H1 (cell line): ENCODE results near the gene CD52. TPM values are rescaled to one million over a fixed set of nuclear protein-coding genes. Genes with fewer than 3 reads are reported as not detected.

Source experiments
- CTCF ChIA-PET: fragments of 300-600 bp; sonication (Branson Sonifier 250); formaldehyde crosslinking; loops from one replicate; lab custom pipeline; 2021; ENCODE audit not compliant: partially characterized antibody; lab: Charles Lee
- POLR2A ChIA-PET: fragments of 300-600 bp; sonication (Branson Sonifier 250); formaldehyde crosslinking; loops from one replicate; lab custom pipeline; 2021; ENCODE audit warnings: inconsistent platforms; ENCODE audit not compliant: partially characterized antibody; lab: Charles Lee
- DNase-seq, 2 experiments: peaks; one replicate each; pipeline versions ENCODE4 v3.0.0 to v3.0.0-alpha.2; 2010 to 2022; ENCODE audit warnings: low spot score in 2 of 2, low read depth in 1 of 2, mixed read lengths in 1 of 2
- FAIRE-seq: peaks from 2 replicates; lab custom pipeline; 2011; peaks lifted over from hg19 to GRCh38; lab: Jason Lieb, UNC
- H2AFZ ChIP-seq: 2 replicates; pipeline ENCODE4 v1.8.1; 2012; ENCODE audit warnings: low read length, inconsistent platforms
- H2AK5ac ChIP-seq: 2 replicates; pipeline ENCODE4 v1.6.1; 2013; ENCODE audit warnings: low read depth, low read length
- H2BK120ac ChIP-seq: replicated peaks from 2 replicates; pipeline ENCODE3; 2013; ENCODE audit warnings: low read depth, low read length, inconsistent platforms
- H2BK12ac ChIP-seq: 2 replicates; pipeline ENCODE4 v1.6.1; 2013; ENCODE audit warnings: low read depth, low read length
- H2BK15ac ChIP-seq: 2 replicates; pipeline ENCODE4 v1.6.1; 2013; ENCODE audit warnings: low read length
- H2BK20ac ChIP-seq: 2 replicates; pipeline ENCODE4 v1.6.1; 2013; ENCODE audit warnings: low read length
- H2BK5ac ChIP-seq: 2 replicates; pipeline ENCODE4 v1.6.1; 2013; ENCODE audit warnings: low read depth, low read length
- H3K14ac ChIP-seq: 2 replicates; pipeline ENCODE4 v1.6.1; 2013; ENCODE audit warnings: inconsistent platforms; ENCODE audit not compliant: insufficient read length
- H3K18ac ChIP-seq: 2 replicates; pipeline ENCODE4 v1.6.1; 2013; ENCODE audit warnings: low read length; ENCODE audit errors: extremely low read depth
- H3K23ac ChIP-seq: 2 replicates; pipeline ENCODE4 v1.6.1; 2013; ENCODE audit warnings: inconsistent platforms; ENCODE audit not compliant: insufficient read length
- H3K23me2 ChIP-seq: 2 replicates; pipeline ENCODE4 v1.6.1; 2013; ENCODE audit warnings: low read depth, low read length
- H3K27ac ChIP-seq: 2 replicates; pipeline ENCODE4 v1.6.1; 2011; ENCODE audit warnings: low read depth, low read length, inconsistent platforms
- H3K27me3 ChIP-seq, 4 experiments: replicated peaks in 1 of 4; 1 replicate in 1 of 4; 2 replicates in 3 of 4; pipeline versions ENCODE4 v1.6.1 to v1.8.1; 2011 to 2013; ENCODE audit warnings: low read length in 3 of 4, mild to moderate bottlenecking in 3 of 4, inconsistent platforms in 2 of 4, mixed read lengths in 2 of 4, moderate library complexity in 1 of 4; ENCODE audit not compliant: control insufficient read depth in 3 of 4, insufficient read depth in 3 of 4; ENCODE audit errors: extremely low read depth in 1 of 4
- H3K36me3 ChIP-seq, 4 experiments: 2 replicates each; pipeline versions ENCODE4 v1.6.1 to v1.8.1; 2011 to 2013; ENCODE audit warnings: mild to moderate bottlenecking in 4 of 4, low read length in 3 of 4, moderate library complexity in 2 of 4, control low read depth in 1 of 4, inconsistent platforms in 1 of 4; ENCODE audit not compliant: insufficient read depth in 4 of 4, control insufficient read depth in 2 of 4
- H3K4ac ChIP-seq: replicated peaks from 2 replicates; pipeline ENCODE3; 2013; ENCODE audit warnings: low read length, low read depth, mixed read lengths, inconsistent platforms; ENCODE audit not compliant: insufficient read length
- H3K4me1 ChIP-seq, 4 experiments: replicated peaks in 1 of 4; 1 replicate in 1 of 4; 2 replicates in 3 of 4; pipeline versions ENCODE4 v1.6.1 to v1.8.1; 2011 to 2013; ENCODE audit warnings: low read length in 3 of 4, inconsistent platforms in 2 of 4, mixed read lengths in 1 of 4; ENCODE audit not compliant: insufficient read depth in 4 of 4, control insufficient read depth in 3 of 4
- H3K4me2 ChIP-seq, 2 experiments: 2 replicates each; pipeline versions ENCODE4 v1.6.1 to v1.8.1; 2011 to 2013; ENCODE audit warnings: low read depth in 2 of 2, low read length in 2 of 2, control low read depth in 1 of 2, inconsistent platforms in 1 of 2, mild to moderate bottlenecking in 1 of 2; ENCODE audit not compliant: insufficient read depth in 1 of 2
- H3K4me3 ChIP-seq, 4 experiments: fragments of 200-600, 300-600 bp in 1 of 4; sonication (generic), shearing (Covaris generic), sonication (Bioruptor Twin) in 1 of 4; 2 replicates each; pipeline versions ENCODE4 v1.5.1 to v1.8.1; 2011 to 2016; ENCODE audit warnings: low read length in 4 of 4, low read depth in 3 of 4, control low read depth in 2 of 4, inconsistent platforms in 2 of 4, mild to moderate bottlenecking in 2 of 4, mixed read lengths in 1 of 4, moderate library complexity in 1 of 4; ENCODE audit not compliant: insufficient read depth in 2 of 4; ENCODE audit errors: extremely low read depth in 1 of 4
- H3K56ac ChIP-seq: replicated peaks from 2 replicates; pipeline ENCODE3; 2013; ENCODE audit warnings: low read depth, mild to moderate bottlenecking, mixed read lengths, low read length, inconsistent platforms; ENCODE audit not compliant: insufficient read length
- H3K79me1 ChIP-seq: 2 replicates; pipeline ENCODE4 v1.6.1; 2013; ENCODE audit warnings: low read depth, low read length, control low read depth
- H3K79me2 ChIP-seq, 2 experiments: 2 replicates each; pipeline versions ENCODE4 v1.6.1 to v1.8.1; 2012 to 2013; ENCODE audit warnings: low read length in 2 of 2, mild to moderate bottlenecking in 2 of 2, inconsistent platforms in 1 of 2; ENCODE audit not compliant: insufficient read depth in 2 of 2, control insufficient read depth in 1 of 2
- H3K9ac ChIP-seq, 4 experiments: replicated peaks in 1 of 4; 1 replicate in 1 of 4; 2 replicates in 3 of 4; pipeline versions ENCODE4 v1.6.1 to v1.8.1; 2011 to 2013; ENCODE audit warnings: low read depth in 3 of 4, low read length in 3 of 4, control low read depth in 2 of 4, mild to moderate bottlenecking in 2 of 4, moderate library complexity in 2 of 4, inconsistent platforms in 1 of 4; ENCODE audit errors: extremely low read depth in 1 of 4
- H3K9me3 ChIP-seq, 2 experiments: 2 replicates each; pipeline versions ENCODE4 v1.6.1 to v1.8.1; 2012 to 2013; ENCODE audit warnings: mild to moderate bottlenecking in 2 of 2, moderate library complexity in 2 of 2, control low read depth in 1 of 2, inconsistent platforms in 1 of 2, low read depth in 1 of 2, low read length in 1 of 2, mixed read lengths in 1 of 2; ENCODE audit not compliant: insufficient read depth in 2 of 2
- H4K20me1 ChIP-seq, 2 experiments: replicated peaks in 1 of 2; 2 replicates each; pipeline versions ENCODE3 to v1.8.1; 2011 to 2013; ENCODE audit warnings: inconsistent platforms in 2 of 2, low read length in 2 of 2, mild to moderate bottlenecking in 1 of 2; ENCODE audit not compliant: insufficient read depth in 2 of 2, control insufficient read depth in 1 of 2
- H4K5ac ChIP-seq: 2 replicates; pipeline ENCODE4 v1.6.1; 2013; ENCODE audit warnings: low read length, low read depth, mixed read lengths, inconsistent platforms; ENCODE audit not compliant: insufficient read length
- H4K8ac ChIP-seq: 2 replicates; pipeline ENCODE4 v1.8.0; 2013; ENCODE audit warnings: mild to moderate bottlenecking, moderate library complexity, low read length, inconsistent platforms; ENCODE audit not compliant: insufficient read depth; ENCODE audit errors: extremely low read depth
- H4K91ac ChIP-seq: replicated peaks from 2 replicates; pipeline ENCODE3; 2013; ENCODE audit warnings: low read length, mixed read lengths, inconsistent platforms; ENCODE audit not compliant: insufficient read length
- KDM5A ChIP-seq: fragments of 200-600 bp; IDR thresholded peaks from 2 replicates; pipeline ENCODE4 v1.7.1; 2012; ENCODE audit warnings: mild to moderate bottlenecking, low read length, inconsistent platforms, mixed read lengths
- SAP30 ChIP-seq: fragments of 300-600 bp; sonication (generic); IDR thresholded peaks from 2 replicates; pipeline ENCODE4 v1.7.1; 2012; ENCODE audit warnings: low read length, moderate library complexity, mild to moderate bottlenecking, inconsistent platforms; ENCODE audit not compliant: insufficient read depth, insufficient replicate concordance
- SRF ChIP-seq: IDR thresholded peaks from 2 replicates; pipeline ENCODE4 v1.6.1; 2011; ENCODE audit warnings: mild to moderate bottlenecking, low read depth, low read length, moderate library complexity
- WGBS, 2 experiments: shearing (Covaris generic) in 1 of 2; methylation state at CpG; one replicate each; pipeline versions ENCODE4 v1.1.6 to v1.1.7; 2013 to 2015; ENCODE audit warnings: low lambda C conversion rate in 2 of 2, mixed read lengths in 2 of 2, inconsistent platforms in 1 of 2, low coverage in 1 of 2, missing lambda C conversion rate in 1 of 2; ENCODE audit not compliant: insufficient replicate concordance in 2 of 2, insufficient coverage in 1 of 2, insufficient read length in 1 of 2; ENCODE audit errors: extremely low coverage in 1 of 2, missing lambda C conversion rate in 1 of 2; 5-methylcytosine and 5-hydroxymethylcytosine counted together
- polyA plus RNA-seq, 7 experiments: library from polyadenylated mRNA; depleted of rRNA in 3 of 7; stranded (reverse) in 5 of 7; unstranded in 2 of 7; fragments of >200 nt in 5 of 7; fragments of 200-250 nt in 2 of 7; gene quantifications; 1 replicate in 5 of 7; 2 replicates in 1 of 7; 4 replicates in 1 of 7; pipeline versions ENCODE4 v1.2.1 to v1.2.3, GENCODE V29; 2011 to 2013; ENCODE audit warnings: missing spikeins in 2 of 7, mixed read lengths in 2 of 7
- total RNA-seq: library from RNA; stranded (reverse); fragmentation: NEBNext Ultra II Directional; extraction: Animal tissue kit (Norgen Biotek cat#: 25700); gene quantifications from 2 replicates; pipeline ENCODE4 v1.2.1, GENCODE V29; 2021

The CD52 gene
- total and polyA plus RNA-seq, 2 of the 8 experiments (the other 6 are each of a cell fraction or from before 2014, with no cell fraction given): 2.4 to 3.1 TPM

DNA sequence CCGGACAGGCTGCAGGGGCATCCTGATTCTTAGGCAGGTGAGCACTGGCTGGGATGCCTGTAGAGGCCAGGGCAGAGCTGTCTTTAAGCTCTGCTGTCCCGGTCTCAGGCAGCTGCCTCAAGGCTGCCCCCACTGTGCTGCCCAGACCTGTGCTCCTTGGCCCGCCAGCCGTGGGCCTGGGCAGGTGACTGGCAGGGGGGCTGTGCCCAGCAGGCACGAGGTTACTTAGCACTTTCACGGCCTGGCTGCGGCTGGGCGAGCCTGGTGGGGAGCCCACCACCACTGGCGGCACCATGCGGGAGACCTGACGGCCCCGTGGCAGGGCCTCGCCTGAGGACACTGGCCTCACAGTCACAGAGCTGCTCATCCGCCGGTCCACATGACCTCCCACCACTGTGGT is 28.0 kb downstream of the CD52 start:
- Histone ChIP-seq H3K18ac (no peak overlapping the region), H3K79me1 (no peaks in the 10 kb centered on the region), H3K4me1 (peaks cover 2 to 8% (median 5%) of the 10 kb centered on the region in 4 experiments), H3K4me2 (no peak overlapping the region), H3K56ac (no peak overlapping the region), H4K20me1 (no peaks in the 10 kb centered on the region), H3K27ac (no peak overlapping the region), H3K79me2 (no peaks in the 10 kb centered on the region), H4K5ac (no peak overlapping the region), H2AFZ (no peak overlapping the region), H2BK15ac (no peak overlapping the region), H3K9ac (no peak overlapping the region), H3K4me3 (no peak overlapping the region), H2BK5ac (no peak overlapping the region; the same call in 1 of the 2 replicates), H3K14ac (no peak overlapping the region), H3K23me2 (no peaks in the 10 kb centered on the region), H2BK20ac (no peak overlapping the region), H2BK12ac (no peak overlapping the region)
- no peak for FAIRE-seq
- ChIA-PET POLR2A (interaction anchor here (0.9 to 6.3 kb wide), 4 partner anchors 9 to 67 kb away, joined by 3 to 44 read pairs (median 12); partner anchors contain the start of gene LIN28A), CTCF (interaction anchor here (0.6 to 6.6 kb wide), 10 partner anchors 9 to 551 kb away, joined by 3 to 52 read pairs (median 4); no protein-coding TSS in a partner anchor)
- 92% methylated on average over 10 of the region's 15 CpGs; no CpG with 5 or more reads in 1 of the 2 experiments for WGBS, 2 experiments
- TF ChIP-seq SAP30: no peak
- no peak for TF ChIP-seq KDM5A
- TF ChIP-seq SRF: no peak
- TF ChIP-seq, all 59 proteins: peak for 0
- Histone ChIP-seq H3K36me3 (no peaks in the 10 kb centered on the region), H4K91ac (peak overlapping the region; percentile 27), H3K27me3 (no peaks in the 10 kb centered on the region), H3K23ac (no peak overlapping the region), H3K4ac (no peak overlapping the region), H2AK5ac (no peak overlapping the region), H2BK120ac (no peak overlapping the region), H3K9me3 (no peaks in the 10 kb centered on the region), H4K8ac (no peak overlapping the region)
- DNase-seq: no peak
